HEK293 (cell line): ENCODE data around the gene KIF13A.

ENCODE experiments used
- CTCF ChIP-seq: fragments of 450-650 bp; formaldehyde crosslinking; IDR thresholded peaks from 2 replicates; pipeline ENCODE4 v1.5.1; 2016; ENCODE audit warnings: missing biosample characterization, missing genetic modification characterization
- KLF1 ChIP-seq: fragments of 450-650 bp; formaldehyde crosslinking; IDR thresholded peaks from 2 replicates; pipeline ENCODE4 v1.5.1; 2016; ENCODE audit warnings: missing biosample characterization, missing genetic modification characterization
- ZNF184 ChIP-seq: fragments of 450-650 bp; IDR thresholded peaks from 2 replicates; pipeline ENCODE4 v1.5.1; 2018; ENCODE audit warnings: missing biosample characterization, mild to moderate bottlenecking, missing genetic modification characterization
- ZNF223 ChIP-seq: fragments of 450-650 bp; formaldehyde crosslinking; IDR thresholded peaks from 2 replicates; pipeline ENCODE4 v1.5.1; 2016; ENCODE audit warnings: missing biosample characterization, missing genetic modification characterization
- ZNF354C ChIP-seq: fragments of 450-650 bp; formaldehyde crosslinking; IDR thresholded peaks from 2 replicates; pipeline ENCODE4 v1.5.1; 2016; ENCODE audit warnings: missing biosample characterization, missing genetic modification characterization, low read depth, borderline replicate concordance
- ZNF37A ChIP-seq: fragments of 450-650 bp; IDR thresholded peaks from 2 replicates; pipeline ENCODE4 v1.5.1; 2018; ENCODE audit warnings: missing biosample characterization, missing genetic modification characterization
- ZNF449 ChIP-seq: fragments of 450-650 bp; formaldehyde crosslinking; IDR thresholded peaks from 2 replicates; pipeline ENCODE4 v1.5.1; 2017; ENCODE audit warnings: missing biosample characterization, mild to moderate bottlenecking, missing genetic modification characterization, moderate library complexity
- ZNF776 ChIP-seq: fragments of 450-650 bp; formaldehyde crosslinking; IDR thresholded peaks from 2 replicates; pipeline ENCODE4 v1.5.0; 2017; ENCODE audit warnings: missing biosample characterization, missing genetic modification characterization, borderline replicate concordance
- ZNF785 ChIP-seq: fragments of 450-650 bp; formaldehyde crosslinking; IDR thresholded peaks from 2 replicates; pipeline ENCODE4 v1.5.1; 2016; ENCODE audit warnings: missing biosample characterization, missing genetic modification characterization
- TF ChIP-seq, protein P1 (sequence below): fragments of 450-650 bp; formaldehyde crosslinking; IDR thresholded peaks from 2 replicates; pipeline ENCODE4 v1.5.1; 2016; ENCODE audit warnings: missing biosample characterization, missing genetic modification characterization, low read depth
- TF ChIP-seq, protein P2 (sequence below): fragments of 450-650 bp; formaldehyde crosslinking; IDR thresholded peaks from 2 replicates; pipeline ENCODE4 v1.5.1; 2016; ENCODE audit warnings: missing biosample characterization, missing genetic modification characterization

GRCh38 chr6:17812311-17812710 lies 175.1 kb downstream of the KIF13A start:
- no peak for TF ChIP-seq ZNF449 (tag by site-specific recombination)
- TF ChIP-seq ZNF223 (tag by site-specific recombination): no peak
- TF ChIP-seq CTCF (tag by site-specific recombination): no peak
- TF ChIP-seq ZNF184 (tag by site-specific recombination): no peak
- TF ChIP-seq ZNF785 (tag by site-specific recombination): no peak
- TF ChIP-seq, protein P1, sequence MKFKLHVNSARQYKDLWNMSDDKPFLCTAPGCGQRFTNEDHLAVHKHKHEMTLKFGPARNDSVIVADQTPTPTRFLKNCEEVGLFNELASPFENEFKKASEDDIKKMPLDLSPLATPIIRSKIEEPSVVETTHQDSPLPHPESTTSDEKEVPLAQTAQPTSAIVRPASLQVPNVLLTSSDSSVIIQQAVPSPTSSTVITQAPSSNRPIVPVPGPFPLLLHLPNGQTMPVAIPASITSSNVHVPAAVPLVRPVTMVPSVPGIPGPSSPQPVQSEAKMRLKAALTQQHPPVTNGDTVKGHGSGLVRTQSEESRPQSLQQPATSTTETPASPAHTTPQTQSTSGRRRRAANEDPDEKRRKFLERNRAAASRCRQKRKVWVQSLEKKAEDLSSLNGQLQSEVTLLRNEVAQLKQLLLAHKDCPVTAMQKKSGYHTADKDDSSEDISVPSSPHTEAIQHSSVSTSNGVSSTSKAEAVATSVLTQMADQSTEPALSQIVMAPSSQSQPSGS (tag by site-specific recombination): no peak
- no peak for TF ChIP-seq ZNF37A
- no peak for TF ChIP-seq ZNF354C (tag by site-specific recombination)
- TF ChIP-seq, protein P2, sequence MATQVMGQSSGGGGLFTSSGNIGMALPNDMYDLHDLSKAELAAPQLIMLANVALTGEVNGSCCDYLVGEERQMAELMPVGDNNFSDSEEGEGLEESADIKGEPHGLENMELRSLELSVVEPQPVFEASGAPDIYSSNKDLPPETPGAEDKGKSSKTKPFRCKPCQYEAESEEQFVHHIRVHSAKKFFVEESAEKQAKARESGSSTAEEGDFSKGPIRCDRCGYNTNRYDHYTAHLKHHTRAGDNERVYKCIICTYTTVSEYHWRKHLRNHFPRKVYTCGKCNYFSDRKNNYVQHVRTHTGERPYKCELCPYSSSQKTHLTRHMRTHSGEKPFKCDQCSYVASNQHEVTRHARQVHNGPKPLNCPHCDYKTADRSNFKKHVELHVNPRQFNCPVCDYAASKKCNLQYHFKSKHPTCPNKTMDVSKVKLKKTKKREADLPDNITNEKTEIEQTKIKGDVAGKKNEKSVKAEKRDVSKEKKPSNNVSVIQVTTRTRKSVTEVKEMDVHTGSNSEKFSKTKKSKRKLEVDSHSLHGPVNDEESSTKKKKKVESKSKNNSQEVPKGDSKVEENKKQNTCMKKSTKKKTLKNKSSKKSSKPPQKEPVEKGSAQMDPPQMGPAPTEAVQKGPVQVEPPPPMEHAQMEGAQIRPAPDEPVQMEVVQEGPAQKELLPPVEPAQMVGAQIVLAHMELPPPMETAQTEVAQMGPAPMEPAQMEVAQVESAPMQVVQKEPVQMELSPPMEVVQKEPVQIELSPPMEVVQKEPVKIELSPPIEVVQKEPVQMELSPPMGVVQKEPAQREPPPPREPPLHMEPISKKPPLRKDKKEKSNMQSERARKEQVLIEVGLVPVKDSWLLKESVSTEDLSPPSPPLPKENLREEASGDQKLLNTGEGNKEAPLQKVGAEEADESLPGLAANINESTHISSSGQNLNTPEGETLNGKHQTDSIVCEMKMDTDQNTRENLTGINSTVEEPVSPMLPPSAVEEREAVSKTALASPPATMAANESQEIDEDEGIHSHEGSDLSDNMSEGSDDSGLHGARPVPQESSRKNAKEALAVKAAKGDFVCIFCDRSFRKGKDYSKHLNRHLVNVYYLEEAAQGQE (tag by site-specific recombination): no peak
- TF ChIP-seq ZNF776: no peak
- TF ChIP-seq KLF1 (tag by site-specific recombination): no peak
